CD4-positive, alpha-beta memory T cell (primary cell): ENCODE data around the gene PID1. TPM values are rescaled to one million over a fixed set of nuclear protein-coding genes. Genes with fewer than 3 reads are reported as not detected.

Experiments
- CTCF ChIA-PET: fragments of 350-600 bp; sonication (Branson Sonifier 250); formaldehyde crosslinking; loops from one replicate; lab custom pipeline; 2021; ENCODE audit warnings: inconsistent platforms; ENCODE audit not compliant: partially characterized antibody; lab: Charles Lee
- POLR2A ChIA-PET: fragments of 350-600 bp; sonication (Branson Sonifier 250); formaldehyde crosslinking; loops from one replicate; lab custom pipeline; 2021; ENCODE audit not compliant: partially characterized antibody; lab: Charles Lee
- DNase-seq, 5 donors: peaks; one replicate each; pipeline versions ENCODE4 v3.0.0 to v3.0.0-alpha.2; 2020 to 2022; ENCODE audit warnings: mixed read lengths in 1 of 5
- H3K27ac ChIP-seq: one replicate; pipeline ENCODE4 v1.7.0; 2013; ENCODE audit warnings: low read depth, low read length
- H3K27me3 ChIP-seq: 2 replicates; pipeline ENCODE4 v1.7.0; 2013; ENCODE audit warnings: mild to moderate bottlenecking, low read length, moderate library complexity; ENCODE audit not compliant: insufficient read depth
- H3K36me3 ChIP-seq: 2 replicates; pipeline ENCODE4 v1.7.0; 2013; ENCODE audit warnings: mild to moderate bottlenecking, low read length, moderate library complexity; ENCODE audit not compliant: insufficient read depth
- H3K4me1 ChIP-seq: 2 replicates; pipeline ENCODE4 v1.7.0; 2013; ENCODE audit warnings: mild to moderate bottlenecking, low read length, moderate library complexity; ENCODE audit not compliant: insufficient read depth
- H3K4me3 ChIP-seq, 2 donors: one replicate each; pipeline ENCODE4 v1.7.0; 2013; ENCODE audit warnings: low read length in 2 of 2, mild to moderate bottlenecking in 1 of 2
- H3K9me3 ChIP-seq, 2 donors: one replicate each; pipeline ENCODE4 v1.7.0; 2013; ENCODE audit warnings: low read length in 2 of 2, control low read depth in 1 of 2; ENCODE audit not compliant: control insufficient read depth in 1 of 2
- H3K27ac Mint-ChIP-seq, 7 donors: one replicate each; pipeline ENCODE4 v1.8.0; 2020 to 2021; ENCODE audit warnings: mixed read lengths in 7 of 7, mild to moderate bottlenecking in 6 of 7, inconsistent platforms in 3 of 7, moderate library complexity in 3 of 7
- H3K27me3 Mint-ChIP-seq, 2 donors: one replicate each; pipeline ENCODE4 v1.8.0; 2020 to 2021; ENCODE audit warnings: mixed read lengths in 2 of 2
- H3K36me3 Mint-ChIP-seq, 2 donors: one replicate each; pipeline ENCODE4 v1.8.0; 2020 to 2021; ENCODE audit warnings: mixed read lengths in 2 of 2, inconsistent platforms in 1 of 2, mild to moderate bottlenecking in 1 of 2
- H3K4me1 Mint-ChIP-seq, 4 donors: one replicate each; pipeline ENCODE4 v1.8.0; 2020 to 2021; ENCODE audit warnings: mixed read lengths in 4 of 4, mild to moderate bottlenecking in 1 of 4
- H3K4me3 Mint-ChIP-seq, 8 donors: one replicate each; pipeline ENCODE4 v1.8.0; 2020 to 2021; ENCODE audit warnings: mixed read lengths in 8 of 8, mild to moderate bottlenecking in 7 of 8, moderate library complexity in 6 of 8, inconsistent platforms in 3 of 8
- H3K9me3 Mint-ChIP-seq, 8 donors: one replicate each; pipeline ENCODE4 v1.8.0; 2020 to 2021; ENCODE audit warnings: mixed read lengths in 8 of 8, mild to moderate bottlenecking in 5 of 8, inconsistent platforms in 3 of 8, moderate library complexity in 1 of 8
- intact Hi-C: fragments of 100-400 bp; cut with micrococcal nuclease; formaldehyde crosslinking; loops from one replicate; pipeline ENCODE4 v1.15.1; 2023
- polyA plus RNA-seq, 2 donors: library from polyadenylated mRNA; unstranded; fragments of 300-500 nt; fragmentation: Illumina TruSeq; gene quantifications; one replicate each; pipeline ENCODE4 v1.2.3, GENCODE V29; 2021
- total RNA-seq, 2 experiments: library from RNA; stranded (reverse); gene quantifications; one replicate each; pipeline ENCODE4 v1.2.3, GENCODE V29; 2021

PID1 gene
- under 1 TPM; 0.47 to 0.55 TPM for total RNA-seq
- not detected for polyA plus RNA-seq

DNA sequence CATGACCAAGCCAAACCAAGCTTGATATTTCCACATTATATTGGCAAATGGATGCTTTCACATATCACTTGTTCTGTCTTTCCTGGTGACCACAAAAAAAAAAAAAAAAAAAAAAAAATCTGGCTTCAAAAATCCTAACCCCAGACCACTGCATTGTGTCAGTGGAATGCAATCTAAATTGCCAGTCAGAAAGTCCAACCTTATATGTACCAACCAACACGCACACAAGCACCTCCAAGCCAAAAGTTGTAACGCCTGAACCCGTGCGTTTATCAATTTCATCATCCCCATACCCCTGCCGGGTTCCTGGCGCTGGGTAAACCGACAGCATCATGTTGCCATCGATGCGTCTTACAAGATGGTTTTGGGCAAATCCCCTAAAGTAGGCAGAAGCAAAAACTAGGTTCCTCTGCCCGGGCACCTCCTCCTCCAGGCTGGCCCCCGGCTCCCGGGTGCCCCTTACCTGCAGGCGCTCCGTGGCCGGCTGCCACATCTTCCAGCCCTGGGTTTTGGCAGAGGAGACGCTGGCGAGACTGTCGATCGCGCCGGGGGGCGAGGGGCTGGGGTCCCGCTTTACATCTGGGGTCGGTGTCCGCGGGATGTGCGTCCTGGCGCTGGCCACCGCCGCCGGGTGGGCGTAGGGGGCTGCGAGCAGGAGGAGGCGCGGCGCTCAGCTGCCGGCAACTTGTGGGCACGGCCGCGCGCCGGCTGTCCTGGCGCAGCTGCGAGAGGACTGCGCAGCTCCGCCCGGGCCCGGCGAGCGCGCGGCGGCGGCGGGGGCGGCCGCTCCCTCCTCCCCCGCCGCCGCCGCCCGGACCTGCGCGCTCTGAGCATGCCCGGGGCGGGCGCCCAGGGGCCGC lies at the start of gene PID1:
Gene PID1, minus strand, starts transcription at position 737 of the 860 bp plus-strand sequence. Its CDS starts 244 bp downstream, at position 493.
- Mint-ChIP-seq H3K4me3 (no peak within 1 kb of the TSS), H3K9me3 (peaks cover 0 to 2% (median 0%) of the 10 kb centered on the region in 8 donors), H3K36me3 (no peaks in the 10 kb centered on the region), H3K27me3 (peaks cover 18 to 19% of the 10 kb centered on the region in 2 donors), H3K27ac (no peak within 1 kb of the TSS), H3K4me1 (peaks cover 2 to 6% (median 3%) of the 10 kb centered on the region in 4 donors)
- Histone ChIP-seq H3K4me1 (no peaks in the 10 kb centered on the region), H3K9me3 (no peaks in the 10 kb centered on the region), H3K36me3 (no peaks in the 10 kb centered on the region), H3K4me3 (no peak within 1 kb of the TSS), H3K27ac (no peak within 1 kb of the TSS), H3K27me3 (peaks cover 3% of the 10 kb centered on the region)
- ChIA-PET CTCF (no interaction called here), POLR2A (no interaction called here)
- intact Hi-C loops, result no loop called here
- no peak for DNase-seq

- CTCF ChIA-PET, result no interaction called here
- Histone ChIP-seq H3K4me3 (no peak overlapping the region), H3K27me3 (no peaks in the 10 kb centered on the region), H3K9me3 (no peaks in the 10 kb centered on the region), H3K36me3 (no peaks in the 10 kb centered on the region), H3K27ac (no peak overlapping the region), H3K4me1 (no peaks in the 10 kb centered on the region)
- intact Hi-C loops, result no loop called here
- POLR2A ChIA-PET, result no interaction called here
- no peak for DNase-seq
- H3K36me3 Mint-ChIP-seq, result no peaks in the 10 kb centered on the region
- peaks cover 0 to 6% of the 10 kb centered on the region in 2 donors for H3K27me3 Mint-ChIP-seq
- peaks cover 0 to 13% (median 6%) of the 10 kb centered on the region in 8 donors for H3K9me3 Mint-ChIP-seq
- H3K27ac Mint-ChIP-seq, result no peak overlapping the region
- H3K4me1 Mint-ChIP-seq, result no peaks in the 10 kb centered on the region
- H3K4me3 Mint-ChIP-seq, result no peak overlapping the region
Observed at GRCh38 chr2:229319558-229319957, 48.5 kb upstream of the PID1 start.

DNA sequence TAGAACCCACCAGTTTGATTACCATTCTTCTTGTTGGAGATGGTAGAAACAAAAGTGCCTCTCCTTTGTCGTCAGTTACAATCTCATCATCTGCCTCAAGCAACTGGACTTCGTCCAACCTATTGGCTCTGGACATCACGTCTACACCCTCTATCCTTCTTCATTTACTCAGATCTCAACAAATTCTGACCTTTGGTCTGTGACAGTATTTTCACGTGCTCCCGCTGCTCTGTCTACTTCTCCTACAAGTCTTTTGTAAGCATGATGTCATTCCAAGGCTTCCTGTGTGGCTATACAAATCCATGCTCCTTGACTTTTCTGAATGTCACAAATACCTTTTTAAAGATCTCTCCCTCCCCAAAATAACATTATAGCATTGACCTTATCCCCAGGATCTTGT lies 43.0 kb upstream of the PID1 start:
- no peaks in the 10 kb centered on the region for H3K36me3 Mint-ChIP-seq
- intact Hi-C loops, result no loop called here
- no peak overlapping the region for H3K27ac ChIP-seq
- H3K9me3 ChIP-seq, result no peaks in the 10 kb centered on the region
- CTCF ChIA-PET, result no interaction called here
- no peaks in the 10 kb centered on the region for H3K36me3 ChIP-seq
- peaks cover 0 to 6% (median 1%) of the 10 kb centered on the region in 8 donors for H3K9me3 Mint-ChIP-seq
- no peak overlapping the region for H3K4me3 ChIP-seq
- no peaks in the 10 kb centered on the region for H3K4me1 Mint-ChIP-seq
- no peak overlapping the region for H3K27ac Mint-ChIP-seq
- H3K4me1 ChIP-seq, result no peaks in the 10 kb centered on the region
- POLR2A ChIA-PET, result no interaction called here
- no peaks in the 10 kb centered on the region for H3K27me3 ChIP-seq
- H3K4me3 Mint-ChIP-seq, result no peak overlapping the region
- peaks cover 0 to 3% of the 10 kb centered on the region in 2 donors for H3K27me3 Mint-ChIP-seq
- DNase-seq, result no peak

- DNase-seq, result no peak
- POLR2A ChIA-PET, result no interaction called here
- CTCF ChIA-PET, result no interaction called here
- Histone ChIP-seq H3K27me3 (no peaks in the 10 kb centered on the region), H3K4me3 (no peak overlapping the region), H3K27ac (no peak overlapping the region), H3K4me1 (no peaks in the 10 kb centered on the region), H3K36me3 (no peaks in the 10 kb centered on the region), H3K9me3 (no peaks in the 10 kb centered on the region)
- peaks cover 0 to 6% (median 1%) of the 10 kb centered on the region in 8 donors for H3K9me3 Mint-ChIP-seq
- intact Hi-C loops, result no loop called here
- peaks cover 0 to 3% of the 10 kb centered on the region in 2 donors for H3K27me3 Mint-ChIP-seq
- no peak overlapping the region for H3K4me3 Mint-ChIP-seq
- H3K4me1 Mint-ChIP-seq, result no peaks in the 10 kb centered on the region
- no peak overlapping the region for H3K27ac Mint-ChIP-seq
- no peaks in the 10 kb centered on the region for H3K36me3 Mint-ChIP-seq
Observed at GRCh38 chr2:229313591-229313990, 42.5 kb upstream of the PID1 start.

- no peaks in the 10 kb centered on the region for H3K9me3 Mint-ChIP-seq
- Histone ChIP-seq H3K9me3 (no peaks in the 10 kb centered on the region), H3K36me3 (no peaks in the 10 kb centered on the region), H3K27ac (no peak overlapping the region), H3K27me3 (no peaks in the 10 kb centered on the region), H3K4me1 (no peaks in the 10 kb centered on the region), H3K4me3 (no peak overlapping the region)
- CTCF ChIA-PET, result no interaction called here
- POLR2A ChIA-PET, result no interaction called here
- no peak overlapping the region for H3K27ac Mint-ChIP-seq
- intact Hi-C loops, result no loop called here
- no peak for DNase-seq
- no peaks in the 10 kb centered on the region for H3K36me3 Mint-ChIP-seq
- no peaks in the 10 kb centered on the region for H3K4me1 Mint-ChIP-seq
- no peak overlapping the region for H3K4me3 Mint-ChIP-seq
- H3K27me3 Mint-ChIP-seq, result no peaks in the 10 kb centered on the region
Observed at GRCh38 chr2:229301237-229301636, 30.1 kb upstream of the PID1 start.

GRCh38 chr2:229300790-229301189 lies 29.7 kb upstream of the PID1 start:
- Histone ChIP-seq H3K9me3 (no peaks in the 10 kb centered on the region), H3K4me1 (no peaks in the 10 kb centered on the region), H3K4me3 (no peak overlapping the region), H3K27me3 (no peaks in the 10 kb centered on the region), H3K27ac (no peak overlapping the region), H3K36me3 (no peaks in the 10 kb centered on the region)
- H3K27me3 Mint-ChIP-seq, result no peaks in the 10 kb centered on the region
- no peaks in the 10 kb centered on the region for H3K36me3 Mint-ChIP-seq
- no peak overlapping the region for H3K4me3 Mint-ChIP-seq
- ChIA-PET POLR2A (no interaction called here), CTCF (no interaction called here)
- H3K9me3 Mint-ChIP-seq, result no peaks in the 10 kb centered on the region
- no peak for DNase-seq
- intact Hi-C loops, result no loop called here
- H3K27ac Mint-ChIP-seq, result no peak overlapping the region
- H3K4me1 Mint-ChIP-seq, result no peaks in the 10 kb centered on the region

- DNase-seq, result no peak
- H3K4me1 Mint-ChIP-seq, result no peaks in the 10 kb centered on the region
- H3K4me1 ChIP-seq, result no peaks in the 10 kb centered on the region
- no peaks in the 10 kb centered on the region for H3K36me3 ChIP-seq
- intact Hi-C loops, result no loop called here
- H3K27me3 ChIP-seq, result no peaks in the 10 kb centered on the region
- no peaks in the 10 kb centered on the region for H3K9me3 Mint-ChIP-seq
- H3K36me3 Mint-ChIP-seq, result no peaks in the 10 kb centered on the region
- no peak overlapping the region for H3K4me3 ChIP-seq
- POLR2A ChIA-PET, result no interaction called here
- H3K9me3 ChIP-seq, result no peaks in the 10 kb centered on the region
- H3K4me3 Mint-ChIP-seq, result no peak overlapping the region
- no peak overlapping the region for H3K27ac ChIP-seq
- CTCF ChIA-PET, result no interaction called here
- H3K27ac Mint-ChIP-seq, result no peak overlapping the region
- no peaks in the 10 kb centered on the region for H3K27me3 Mint-ChIP-seq
Observed at GRCh38 chr2:229300371-229300770, 29.3 kb upstream of the PID1 start.
